Pulmonary artery endothelial cell (primary cell): ENCODE data around the gene C22orf42. TPM values are rescaled to one million over a fixed set of nuclear protein-coding genes. Genes with fewer than 3 reads are reported as not detected.
"Not testable (repeated sequence)": the region's sequence is repeated elsewhere in the genome, so short reads cannot be mapped to it uniquely, and the experiment has no call there.

ENCODE experiments used
- DNase-seq: peaks from one replicate; pipeline ENCODE4 v3.0.0-alpha.2; 2011; ENCODE audit warnings: low read depth, low spot score
- total RNA-seq: library from RNA; depleted of rRNA; stranded (reverse); fragments of >200 nt; gene quantifications from 2 replicates; pipeline ENCODE4 v1.2.3, GENCODE V29; 2014

C22orf42 gene
- total RNA-seq, 1 donor from 2014 or later, result not detected

DNA sequence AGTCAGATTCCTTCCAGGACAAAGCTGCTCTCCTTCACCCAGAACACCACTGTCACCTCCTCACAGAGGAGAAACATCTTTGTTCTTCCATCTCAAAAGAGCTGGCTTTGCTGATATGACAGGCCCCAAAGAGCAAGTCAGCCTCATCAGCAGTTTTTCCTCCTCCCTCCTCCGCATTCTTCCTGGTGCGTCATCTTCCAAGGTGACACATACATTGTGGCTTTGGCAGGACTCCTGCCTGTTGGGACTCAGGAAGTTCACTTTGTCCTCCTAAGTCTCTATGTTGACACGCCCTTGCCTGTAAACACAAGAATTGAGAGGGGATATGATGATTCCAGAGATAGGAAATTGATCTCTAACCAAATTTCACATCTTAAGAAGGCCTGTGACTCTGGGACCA lies 23.1 kb downstream of the C22orf42 start:
- peak; percentile 5 for DNase-seq

DNA sequence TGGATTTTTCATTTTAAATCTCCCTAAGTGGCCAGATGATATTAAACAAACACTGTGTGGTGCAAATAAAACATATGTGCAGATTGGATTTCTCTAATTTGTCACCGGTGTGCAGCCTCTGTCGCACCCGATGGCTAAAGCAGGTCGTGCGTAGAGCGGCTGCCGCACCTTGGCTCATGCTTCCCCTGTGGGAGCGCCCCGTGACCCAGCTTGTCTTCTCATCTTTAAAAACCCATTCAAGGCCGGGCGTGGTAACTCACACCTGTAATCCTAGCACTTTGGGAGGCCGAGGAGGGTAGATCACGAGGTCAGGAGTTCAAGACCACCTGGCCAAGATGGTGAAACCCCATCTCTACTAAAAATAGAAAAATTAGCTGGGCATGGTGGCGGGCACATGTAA lies 24.3 kb downstream of the C22orf42 start:
- not testable (repeated sequence) for DNase-seq

DNA sequence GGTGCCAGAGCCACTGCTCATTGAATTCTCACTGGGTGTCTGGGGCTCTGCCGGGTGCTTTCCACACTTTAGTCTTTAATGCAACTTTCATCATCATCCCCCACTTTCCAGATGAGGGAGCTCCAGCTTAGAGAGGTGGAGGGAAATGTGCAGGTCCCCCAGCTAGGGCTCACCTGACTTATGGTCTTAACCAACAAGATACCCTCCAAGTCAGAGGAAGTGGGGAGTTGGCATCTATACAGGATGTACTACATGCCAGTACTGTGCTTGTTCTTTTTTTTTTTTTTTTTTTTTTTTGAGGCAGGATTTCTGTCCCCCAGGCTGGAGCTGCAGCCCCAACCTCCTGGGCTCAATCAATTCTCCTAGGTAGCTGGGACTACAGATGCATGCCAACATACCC lies 26.3 kb downstream of the C22orf42 start:
- DNase-seq, result no peak

DNA sequence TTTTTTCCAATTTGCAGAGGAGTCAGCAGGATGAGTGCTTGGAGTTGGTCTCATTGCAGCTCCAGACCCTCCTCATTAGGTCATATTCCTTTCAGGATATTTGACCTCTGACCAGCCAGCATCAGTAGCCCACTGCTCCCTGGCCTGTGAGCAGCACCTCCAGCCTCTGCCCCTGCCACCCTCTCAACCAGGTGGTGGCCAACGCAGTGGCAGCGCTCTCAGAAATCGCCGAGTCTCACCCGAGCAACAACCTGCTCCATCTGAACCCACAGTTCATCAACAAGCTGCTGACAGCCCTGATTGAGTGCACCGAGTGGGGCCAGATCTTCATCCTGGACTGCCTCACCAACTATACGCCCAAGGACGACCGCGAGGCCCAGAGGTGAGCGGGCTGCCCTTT lies 27.0 kb downstream of the C22orf42 start:
- no peak for DNase-seq

DNA sequence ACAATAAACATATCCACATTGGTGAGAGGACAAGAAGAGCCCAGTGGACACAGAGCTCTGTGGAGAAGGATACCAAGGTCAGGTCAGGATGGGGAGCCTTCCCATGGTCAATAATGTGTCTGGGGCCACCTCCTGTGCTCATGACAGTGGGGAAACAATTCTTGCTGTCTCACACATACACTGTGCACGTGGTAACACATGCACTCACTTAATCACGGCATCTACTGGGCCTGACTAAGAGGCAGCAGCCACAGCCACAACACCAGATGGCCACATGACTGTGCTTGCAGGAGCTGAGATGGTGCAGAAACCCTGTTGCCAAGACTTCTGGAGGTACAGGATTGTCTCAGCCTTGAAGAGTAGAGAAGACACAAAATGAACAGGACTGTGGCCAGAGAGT lies 28.6 kb downstream of the C22orf42 start:
- DNase-seq, result no peak

DNA sequence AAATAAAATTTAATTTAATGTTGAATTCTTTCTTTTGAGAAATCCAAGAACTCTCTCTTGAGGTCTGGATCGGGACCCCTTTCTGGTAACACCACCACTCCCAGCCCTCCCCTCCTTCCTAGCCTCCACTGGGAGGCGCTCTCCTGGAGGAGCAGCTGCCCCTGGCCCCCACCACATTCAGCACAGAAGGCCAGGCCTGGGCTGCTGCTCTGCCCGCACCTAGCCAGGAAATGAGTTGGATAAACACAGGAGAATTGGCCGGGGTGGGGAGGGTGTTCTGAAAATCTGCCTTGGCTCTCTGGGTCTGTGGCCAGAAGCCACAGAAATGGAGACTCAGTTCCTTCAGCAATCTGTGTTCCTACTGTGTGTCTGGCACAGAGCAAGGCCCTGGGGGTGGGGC lies 31.2 kb downstream of the C22orf42 start:
- no peak for DNase-seq

DNA sequence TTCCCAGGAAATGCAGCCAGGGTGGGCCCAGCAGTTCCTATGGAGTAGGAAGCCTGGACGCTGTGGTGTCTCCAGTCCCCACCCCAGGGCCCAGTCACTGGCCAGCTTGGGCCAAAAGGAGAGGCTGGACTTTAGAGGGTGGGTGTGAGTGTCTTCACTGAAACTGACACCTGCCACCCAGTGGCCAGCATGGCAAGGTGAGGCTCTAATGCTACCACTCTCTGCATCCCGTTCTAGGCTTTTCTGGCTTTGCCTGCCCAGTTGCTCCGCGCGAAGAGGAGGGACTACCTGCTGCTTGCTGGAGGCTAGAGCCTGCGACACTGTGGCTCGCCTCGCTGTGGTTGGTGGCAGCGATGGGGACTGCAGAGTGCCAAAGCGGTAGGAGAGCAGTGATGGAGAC lies 35.4 kb downstream of the C22orf42 start:
- DNase-seq, result no peak

DNA sequence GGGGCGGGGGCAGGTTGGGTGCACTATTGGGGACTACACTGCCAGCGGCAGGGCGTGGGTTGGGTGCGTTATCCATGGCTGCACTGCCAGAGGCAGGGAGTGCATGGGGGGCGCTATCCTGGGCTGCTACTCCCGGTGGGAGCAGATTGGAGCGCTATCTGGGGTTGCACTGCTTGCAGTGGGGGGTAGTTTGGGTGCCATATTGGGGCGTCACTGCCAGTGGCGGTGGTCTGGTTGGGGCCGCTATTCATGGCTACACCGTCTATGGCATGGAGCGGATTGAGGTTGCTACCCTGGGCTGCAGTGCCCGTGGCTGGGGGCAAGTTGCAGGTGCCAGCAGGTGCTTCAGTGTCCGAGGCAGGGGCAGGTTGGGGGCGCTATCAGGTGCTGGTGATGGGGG lies 36.2 kb downstream of the C22orf42 start:
- DNase-seq, result no peak

DNA sequence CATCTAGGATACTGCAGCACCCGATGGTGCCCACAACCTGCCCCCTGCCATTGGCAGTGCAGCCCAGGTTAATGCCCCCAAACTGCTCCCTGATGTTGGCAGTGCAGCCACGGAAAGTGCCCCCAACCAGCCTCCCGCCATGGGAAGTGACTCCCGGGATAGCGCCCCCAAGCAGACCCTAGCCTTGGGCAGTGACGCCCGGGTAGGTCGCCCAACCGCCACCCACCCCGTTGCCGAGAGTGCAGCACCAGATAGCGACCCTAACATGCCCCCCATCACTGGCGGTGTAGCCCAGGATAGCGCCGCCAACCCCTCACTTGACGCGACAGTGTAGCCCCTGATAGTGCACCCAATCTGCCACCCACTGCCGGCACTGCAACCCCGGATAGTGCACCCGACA lies 38.5 kb downstream of the C22orf42 start:
- no peak for DNase-seq

DNA sequence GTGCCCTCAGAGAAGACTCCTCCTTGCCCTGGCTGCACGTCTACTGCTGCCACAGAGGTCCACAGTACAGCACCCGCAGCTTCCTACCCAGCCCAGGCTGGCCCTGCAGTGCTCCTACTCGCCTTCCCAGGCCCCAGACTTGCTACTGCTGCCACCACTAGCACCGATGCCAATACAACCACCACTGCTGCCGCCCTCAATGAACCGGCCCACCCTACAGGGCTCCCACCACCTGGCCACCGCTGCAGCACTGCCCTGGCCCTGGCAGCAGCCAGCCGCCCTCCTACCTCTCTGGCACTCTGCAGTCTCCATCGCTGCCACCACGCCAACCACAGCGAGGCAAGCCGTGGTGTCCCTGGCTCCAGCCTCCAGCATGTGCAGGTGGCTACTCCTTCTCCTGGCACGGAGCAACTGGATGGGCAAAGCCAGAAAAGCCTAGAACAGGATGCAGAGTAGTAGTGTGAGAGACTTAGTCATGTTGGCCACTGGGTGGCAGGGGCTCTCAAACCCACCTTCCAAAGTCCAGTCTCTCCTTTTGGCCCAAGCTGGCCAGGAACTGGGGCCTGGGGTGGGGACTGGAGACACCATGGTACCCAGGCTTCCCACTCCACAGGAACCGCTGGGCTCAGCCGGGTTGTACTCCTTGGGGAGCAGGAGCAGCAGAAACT lies 39.4 kb downstream of the C22orf42 start:
- DNase-seq, result no peak

DNA sequence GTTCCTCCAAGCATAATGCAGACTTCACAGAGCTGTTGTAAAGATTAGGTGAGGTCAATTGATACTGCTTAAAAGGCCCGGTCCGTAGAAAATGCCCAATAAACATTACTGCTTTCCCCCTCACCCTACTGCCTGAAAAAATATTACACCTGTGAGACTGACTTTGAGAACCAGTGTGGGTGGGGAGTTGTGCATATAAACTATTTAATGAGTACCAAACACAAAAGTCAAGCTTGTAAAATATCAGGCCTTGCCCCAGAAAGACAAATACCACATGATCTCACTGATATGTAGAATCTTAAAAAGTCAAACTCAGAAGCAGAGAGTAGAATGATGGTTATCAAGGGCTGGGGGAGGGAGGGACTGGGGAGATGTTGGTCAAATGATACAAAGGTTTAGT lies 46.7 kb downstream of the C22orf42 start:
- DNase-seq, result no peak

DNA sequence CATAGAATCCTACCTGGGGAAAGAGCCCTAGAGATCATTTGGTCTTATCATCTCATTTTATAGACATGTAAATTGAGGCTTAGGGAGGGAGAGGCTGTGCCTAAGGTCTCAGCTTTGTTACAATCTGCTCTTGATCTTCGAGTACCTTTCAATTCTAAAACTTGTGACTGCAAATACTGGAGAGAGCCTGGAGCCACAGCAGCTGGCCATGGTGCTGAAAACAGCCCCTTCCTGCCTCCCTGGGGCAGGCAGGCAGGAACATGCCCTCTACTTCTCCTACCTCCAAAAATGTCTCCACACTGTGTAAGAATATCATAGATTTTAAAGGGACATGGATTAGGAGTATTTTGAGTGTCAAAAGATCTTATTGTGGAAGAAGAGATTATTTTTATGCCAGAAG lies 52.2 kb downstream of the C22orf42 start:
- DNase-seq, result no peak

DNA sequence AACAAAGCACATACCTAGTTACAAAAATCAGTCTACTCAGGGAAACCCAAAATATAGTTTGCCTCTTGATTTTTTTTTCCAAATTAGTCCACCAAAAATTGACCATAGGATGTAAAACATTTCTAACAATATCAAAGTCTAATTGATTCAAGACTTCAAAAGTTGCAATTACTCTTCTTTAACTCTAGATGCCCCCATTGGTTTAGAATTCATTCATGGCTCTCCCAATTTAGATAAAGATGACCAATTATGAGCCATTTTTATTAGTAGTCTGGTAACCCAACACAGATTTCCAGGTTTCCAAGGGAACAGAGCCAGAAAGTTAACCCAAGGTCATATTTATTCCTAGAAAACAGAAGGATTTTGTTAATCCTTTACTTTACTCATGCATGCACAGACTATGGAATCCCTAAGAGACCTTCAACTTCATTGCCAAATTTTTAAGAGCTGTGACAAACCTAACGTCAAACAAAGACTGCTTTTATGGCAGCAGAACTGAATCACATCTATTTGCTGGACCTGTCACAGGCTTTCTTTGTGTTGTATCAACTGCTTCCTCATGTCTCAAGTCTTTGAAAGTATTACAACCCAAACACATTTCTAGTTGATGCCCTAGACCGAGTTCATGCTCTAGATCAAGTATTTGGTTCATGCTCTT lies 55.3 kb downstream of the C22orf42 start:
- no peak for DNase-seq

DNA sequence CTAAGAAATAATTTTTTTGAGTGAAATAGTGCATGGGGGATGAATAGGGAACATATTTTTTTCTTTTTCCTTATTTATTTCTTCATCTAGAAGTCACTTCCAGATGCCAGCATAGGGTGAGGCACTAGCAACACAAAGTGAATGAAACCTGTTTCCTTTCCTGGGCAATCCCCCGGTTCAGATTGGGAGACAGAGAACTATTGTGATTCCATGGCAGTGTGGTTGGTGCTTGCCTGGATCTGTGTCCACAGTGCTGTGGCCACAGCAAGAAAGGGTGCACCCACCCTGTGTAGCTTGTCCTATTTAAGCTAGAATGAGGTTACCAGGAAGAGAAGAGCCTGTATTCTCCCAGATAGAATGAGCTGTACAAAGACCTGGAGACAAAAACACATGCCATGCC lies 58.4 kb downstream of the C22orf42 start:
- no peak for DNase-seq

Other genes starting within 250 kb of the C22orf42 start
- gene YWHAH, start 214.8 kb downstream of the C22orf42 start, total RNA-seq, result 99.4 and 130 TPM in 2 replicates
- under 0.01 TPM in 1 of 2 replicates, not detected in the other for gene SLC5A1, start 116.0 kb downstream of the C22orf42 start, total RNA-seq
- not detected in 2 replicates for gene RFPL2, start 45.8 kb upstream of the C22orf42 start, total RNA-seq
- 0.14 and 0.66 TPM in 2 replicates for gene SLC5A4, start 96.0 kb upstream of the C22orf42 start, total RNA-seq
- not detected in 2 replicates for gene RFPL3, start 198.6 kb upstream of the C22orf42 start, total RNA-seq